H1 (cell line): ENCODE results near the gene WASHC2A. TPM values are rescaled to one million over a fixed set of nuclear protein-coding genes. Genes with fewer than 3 reads are reported as not detected.

ENCODE experiments used
- CTCF ChIA-PET: fragments of 300-600 bp; sonication (Branson Sonifier 250); formaldehyde crosslinking; loops from one replicate; lab custom pipeline; 2021; ENCODE audit not compliant: partially characterized antibody; lab: Charles Lee
- POLR2A ChIA-PET: fragments of 300-600 bp; sonication (Branson Sonifier 250); formaldehyde crosslinking; loops from one replicate; lab custom pipeline; 2021; ENCODE audit warnings: inconsistent platforms; ENCODE audit not compliant: partially characterized antibody; lab: Charles Lee
- DNase-seq, 2 experiments: peaks; one replicate each; pipeline versions ENCODE4 v3.0.0 to v3.0.0-alpha.2; 2010 to 2022; ENCODE audit warnings: low spot score in 2 of 2, low read depth in 1 of 2, mixed read lengths in 1 of 2
- FAIRE-seq: peaks from 2 replicates; lab custom pipeline; 2011; peaks lifted over from hg19 to GRCh38; lab: Jason Lieb, UNC
- H2AFZ ChIP-seq: 2 replicates; pipeline ENCODE4 v1.8.1; 2012; ENCODE audit warnings: low read length, inconsistent platforms
- H2AK5ac ChIP-seq: 2 replicates; pipeline ENCODE4 v1.6.1; 2013; ENCODE audit warnings: low read depth, low read length
- H2BK120ac ChIP-seq: replicated peaks from 2 replicates; pipeline ENCODE3; 2013; ENCODE audit warnings: low read depth, low read length, inconsistent platforms
- H2BK12ac ChIP-seq: 2 replicates; pipeline ENCODE4 v1.6.1; 2013; ENCODE audit warnings: low read depth, low read length
- H2BK15ac ChIP-seq: 2 replicates; pipeline ENCODE4 v1.6.1; 2013; ENCODE audit warnings: low read length
- H2BK20ac ChIP-seq: 2 replicates; pipeline ENCODE4 v1.6.1; 2013; ENCODE audit warnings: low read length
- H2BK5ac ChIP-seq: 2 replicates; pipeline ENCODE4 v1.6.1; 2013; ENCODE audit warnings: low read depth, low read length
- H3K14ac ChIP-seq: 2 replicates; pipeline ENCODE4 v1.6.1; 2013; ENCODE audit warnings: inconsistent platforms; ENCODE audit not compliant: insufficient read length
- H3K18ac ChIP-seq: 2 replicates; pipeline ENCODE4 v1.6.1; 2013; ENCODE audit warnings: low read length; ENCODE audit errors: extremely low read depth
- H3K23ac ChIP-seq: 2 replicates; pipeline ENCODE4 v1.6.1; 2013; ENCODE audit warnings: inconsistent platforms; ENCODE audit not compliant: insufficient read length
- H3K23me2 ChIP-seq: 2 replicates; pipeline ENCODE4 v1.6.1; 2013; ENCODE audit warnings: low read depth, low read length
- H3K27ac ChIP-seq: 2 replicates; pipeline ENCODE4 v1.6.1; 2011; ENCODE audit warnings: low read depth, low read length, inconsistent platforms
- H3K27me3 ChIP-seq, 4 experiments: replicated peaks in 1 of 4; 1 replicate in 1 of 4; 2 replicates in 3 of 4; pipeline versions ENCODE4 v1.6.1 to v1.8.1; 2011 to 2013; ENCODE audit warnings: low read length in 3 of 4, mild to moderate bottlenecking in 3 of 4, inconsistent platforms in 2 of 4, mixed read lengths in 2 of 4, moderate library complexity in 1 of 4; ENCODE audit not compliant: control insufficient read depth in 3 of 4, insufficient read depth in 3 of 4; ENCODE audit errors: extremely low read depth in 1 of 4
- H3K36me3 ChIP-seq, 4 experiments: 2 replicates each; pipeline versions ENCODE4 v1.6.1 to v1.8.1; 2011 to 2013; ENCODE audit warnings: mild to moderate bottlenecking in 4 of 4, low read length in 3 of 4, moderate library complexity in 2 of 4, control low read depth in 1 of 4, inconsistent platforms in 1 of 4; ENCODE audit not compliant: insufficient read depth in 4 of 4, control insufficient read depth in 2 of 4
- H3K4ac ChIP-seq: replicated peaks from 2 replicates; pipeline ENCODE3; 2013; ENCODE audit warnings: low read length, low read depth, mixed read lengths, inconsistent platforms; ENCODE audit not compliant: insufficient read length
- H3K4me1 ChIP-seq, 4 experiments: replicated peaks in 1 of 4; 1 replicate in 1 of 4; 2 replicates in 3 of 4; pipeline versions ENCODE4 v1.6.1 to v1.8.1; 2011 to 2013; ENCODE audit warnings: low read length in 3 of 4, inconsistent platforms in 2 of 4, mixed read lengths in 1 of 4; ENCODE audit not compliant: insufficient read depth in 4 of 4, control insufficient read depth in 3 of 4
- H3K4me2 ChIP-seq, 2 experiments: 2 replicates each; pipeline versions ENCODE4 v1.6.1 to v1.8.1; 2011 to 2013; ENCODE audit warnings: low read depth in 2 of 2, low read length in 2 of 2, control low read depth in 1 of 2, inconsistent platforms in 1 of 2, mild to moderate bottlenecking in 1 of 2; ENCODE audit not compliant: insufficient read depth in 1 of 2
- H3K4me3 ChIP-seq, 4 experiments: fragments of 200-600, 300-600 bp in 1 of 4; sonication (generic), shearing (Covaris generic), sonication (Bioruptor Twin) in 1 of 4; 2 replicates each; pipeline versions ENCODE4 v1.5.1 to v1.8.1; 2011 to 2016; ENCODE audit warnings: low read length in 4 of 4, low read depth in 3 of 4, control low read depth in 2 of 4, inconsistent platforms in 2 of 4, mild to moderate bottlenecking in 2 of 4, mixed read lengths in 1 of 4, moderate library complexity in 1 of 4; ENCODE audit not compliant: insufficient read depth in 2 of 4; ENCODE audit errors: extremely low read depth in 1 of 4
- H3K56ac ChIP-seq: replicated peaks from 2 replicates; pipeline ENCODE3; 2013; ENCODE audit warnings: low read depth, mild to moderate bottlenecking, mixed read lengths, low read length, inconsistent platforms; ENCODE audit not compliant: insufficient read length
- H3K79me1 ChIP-seq: 2 replicates; pipeline ENCODE4 v1.6.1; 2013; ENCODE audit warnings: low read depth, low read length, control low read depth
- H3K79me2 ChIP-seq, 2 experiments: 2 replicates each; pipeline versions ENCODE4 v1.6.1 to v1.8.1; 2012 to 2013; ENCODE audit warnings: low read length in 2 of 2, mild to moderate bottlenecking in 2 of 2, inconsistent platforms in 1 of 2; ENCODE audit not compliant: insufficient read depth in 2 of 2, control insufficient read depth in 1 of 2
- H3K9ac ChIP-seq, 4 experiments: replicated peaks in 1 of 4; 1 replicate in 1 of 4; 2 replicates in 3 of 4; pipeline versions ENCODE4 v1.6.1 to v1.8.1; 2011 to 2013; ENCODE audit warnings: low read depth in 3 of 4, low read length in 3 of 4, control low read depth in 2 of 4, mild to moderate bottlenecking in 2 of 4, moderate library complexity in 2 of 4, inconsistent platforms in 1 of 4; ENCODE audit errors: extremely low read depth in 1 of 4
- H3K9me3 ChIP-seq, 2 experiments: 2 replicates each; pipeline versions ENCODE4 v1.6.1 to v1.8.1; 2012 to 2013; ENCODE audit warnings: mild to moderate bottlenecking in 2 of 2, moderate library complexity in 2 of 2, control low read depth in 1 of 2, inconsistent platforms in 1 of 2, low read depth in 1 of 2, low read length in 1 of 2, mixed read lengths in 1 of 2; ENCODE audit not compliant: insufficient read depth in 2 of 2
- H4K20me1 ChIP-seq, 2 experiments: replicated peaks in 1 of 2; 2 replicates each; pipeline versions ENCODE3 to v1.8.1; 2011 to 2013; ENCODE audit warnings: inconsistent platforms in 2 of 2, low read length in 2 of 2, mild to moderate bottlenecking in 1 of 2; ENCODE audit not compliant: insufficient read depth in 2 of 2, control insufficient read depth in 1 of 2
- H4K5ac ChIP-seq: 2 replicates; pipeline ENCODE4 v1.6.1; 2013; ENCODE audit warnings: low read length, low read depth, mixed read lengths, inconsistent platforms; ENCODE audit not compliant: insufficient read length
- H4K8ac ChIP-seq: 2 replicates; pipeline ENCODE4 v1.8.0; 2013; ENCODE audit warnings: mild to moderate bottlenecking, moderate library complexity, low read length, inconsistent platforms; ENCODE audit not compliant: insufficient read depth; ENCODE audit errors: extremely low read depth
- H4K91ac ChIP-seq: replicated peaks from 2 replicates; pipeline ENCODE3; 2013; ENCODE audit warnings: low read length, mixed read lengths, inconsistent platforms; ENCODE audit not compliant: insufficient read length
- BCL11A ChIP-seq, 2 experiments: IDR thresholded peaks; one replicate each; pipeline ENCODE4 v1.6.1; 2011; ENCODE audit warnings: low read depth in 2 of 2, low read length in 2 of 2, mild to moderate bottlenecking in 2 of 2
- BRCA1 ChIP-seq: IDR thresholded peaks from 2 replicates; pipeline ENCODE4 v1.6.1; 2012; ENCODE audit warnings: low read depth, low read length, improper control_type of control experiment
- CBX8 ChIP-seq: fragments of 300-800, 300-1000 bp; sonication (generic); IDR thresholded peaks from 2 replicates; pipeline ENCODE4 v1.7.1; 2016; ENCODE audit warnings: low read depth, low read length, borderline replicate concordance
- GTF2F1 ChIP-seq: IDR thresholded peaks from 2 replicates; pipeline ENCODE4 v1.6.1; 2012; ENCODE audit warnings: low read depth, low read length, improper control_type of control experiment, borderline replicate concordance
- KDM1A ChIP-seq: fragments of 200-600, 300-600 bp; sonication (generic); IDR thresholded peaks from 2 replicates; pipeline ENCODE4 v1.7.1; 2016; ENCODE audit warnings: mild to moderate bottlenecking, low read length, borderline replicate concordance
- RFX5 ChIP-seq: IDR thresholded peaks from 2 replicates; pipeline ENCODE4 v1.6.1; 2011; ENCODE audit warnings: low read depth, low read length, improper control_type of control experiment, borderline replicate concordance
- SIN3A ChIP-seq, 2 experiments: IDR thresholded peaks in 1 of 2; conservative IDR thresholded peaks in 1 of 2; 2 replicates each; pipeline ENCODE4 v1.6.1; 2011 to 2012; ENCODE audit warnings: low read length in 2 of 2, improper control_type of control experiment in 1 of 2, low read depth in 1 of 2, mild to moderate bottlenecking in 1 of 2
- SP1 ChIP-seq: IDR thresholded peaks from 2 replicates; pipeline ENCODE4 v1.6.1; 2011; ENCODE audit warnings: low read depth, low read length
- TAF7 ChIP-seq: optimal IDR thresholded peaks from 2 replicates; pipeline ENCODE3; 2011; ENCODE audit warnings: low read depth, mild to moderate bottlenecking, inconsistent platforms, low read length, moderate library complexity, borderline replicate concordance
- WGBS, 2 experiments: shearing (Covaris generic) in 1 of 2; methylation state at CpG; one replicate each; pipeline versions ENCODE4 v1.1.6 to v1.1.7; 2013 to 2015; ENCODE audit warnings: low lambda C conversion rate in 2 of 2, mixed read lengths in 2 of 2, inconsistent platforms in 1 of 2, low coverage in 1 of 2, missing lambda C conversion rate in 1 of 2; ENCODE audit not compliant: insufficient replicate concordance in 2 of 2, insufficient coverage in 1 of 2, insufficient read length in 1 of 2; ENCODE audit errors: extremely low coverage in 1 of 2, missing lambda C conversion rate in 1 of 2; 5-methylcytosine and 5-hydroxymethylcytosine counted together
- polyA plus RNA-seq, 7 experiments: library from polyadenylated mRNA; depleted of rRNA in 3 of 7; stranded (reverse) in 5 of 7; unstranded in 2 of 7; fragments of >200 nt in 5 of 7; fragments of 200-250 nt in 2 of 7; gene quantifications; 1 replicate in 5 of 7; 2 replicates in 1 of 7; 4 replicates in 1 of 7; pipeline versions ENCODE4 v1.2.1 to v1.2.3, GENCODE V29; 2011 to 2013; ENCODE audit warnings: missing spikeins in 2 of 7, mixed read lengths in 2 of 7
- total RNA-seq: library from RNA; stranded (reverse); fragmentation: NEBNext Ultra II Directional; extraction: Animal tissue kit (Norgen Biotek cat#: 25700); gene quantifications from 2 replicates; pipeline ENCODE4 v1.2.1, GENCODE V29; 2021

The WASHC2A gene
- total and polyA plus RNA-seq, 2 of the 8 experiments (the other 6 are each of a cell fraction or from before 2014, with no cell fraction given), result 7.5 to 29.7 TPM

- 67% methylated on average over 3 of the region's 3 CpGs; no CpG with 5 or more reads in 1 of the 2 experiments for WGBS, 2 experiments
- H4K8ac ChIP-seq, result no peak overlapping the region
Measured at GRCh38 chr10:50033481-50033880, 34.3 kb upstream of the WASHC2A start.

More at GRCh38 chr10:50033481-50033880, 34.3 kb upstream of the WASHC2A start:
- no peaks in the 10 kb centered on the region for H3K79me1 ChIP-seq
- H3K23ac ChIP-seq, result no peak overlapping the region
- POLR2A ChIA-PET, result no interaction called here
- H3K4me1 ChIP-seq, result no peaks in the 10 kb centered on the region
- no peak overlapping the region for H2AFZ ChIP-seq
- H3K9ac ChIP-seq, result no peak overlapping the region
- no peak for FAIRE-seq
- no peak overlapping the region for H3K4me3 ChIP-seq
- H4K20me1 ChIP-seq, result no peaks in the 10 kb centered on the region
- H3K14ac ChIP-seq, result no peak overlapping the region
- TF ChIP-seq SIN3A (conservative IDR thresholded peaks at IDR 0.05 in 1 of 2, IDR thresholded peaks at IDR 0.05 in 1 of 2; ENCODE audit: low read depth in 1 of 2, low read length in 2 of 2) (no peak), BCL11A (IDR thresholded peaks at IDR 0.05; ENCODE audit: low read depth in 2 of 2, low read length in 2 of 2) (no peak), KDM1A (no peak), GTF2F1 (no peak), CBX8 (no peak), TAF7 (no peak), RFX5 (no peak), BRCA1 (no peak), SP1 (no peak)
- no peak overlapping the region for H3K56ac ChIP-seq
- H3K27me3 ChIP-seq, result no peaks in the 10 kb centered on the region
- H4K91ac ChIP-seq, result no peak overlapping the region
- H3K79me2 ChIP-seq, result no peaks in the 10 kb centered on the region
- H2BK5ac ChIP-seq, result no peak overlapping the region
- H2BK20ac ChIP-seq, result no peak overlapping the region
- H3K23me2 ChIP-seq, result no peaks in the 10 kb centered on the region
- H2AK5ac ChIP-seq, result no peak overlapping the region
- H3K4ac ChIP-seq, result no peak overlapping the region
- no peak overlapping the region for H2BK15ac ChIP-seq
- H2BK12ac ChIP-seq, result no peak overlapping the region
- CTCF ChIA-PET, result no interaction called here
- H4K5ac ChIP-seq, result no peak overlapping the region
- no peaks in the 10 kb centered on the region for H3K36me3 ChIP-seq
- no peak overlapping the region for H3K18ac ChIP-seq
- no peak for DNase-seq
- H3K9me3 ChIP-seq, result no peaks in the 10 kb centered on the region
- H3K27ac ChIP-seq, result no peak overlapping the region
- H2BK120ac ChIP-seq, result no peak overlapping the region
- H3K4me2 ChIP-seq, result no peak overlapping the region
